Bronchial epithelial cell (primary cell): ENCODE data around the gene IL1RL2. TPM values are rescaled to one million over a fixed set of nuclear protein-coding genes. Genes with fewer than 3 reads are reported as not detected.

Source experiments
- DNase-seq: peaks from one replicate; pipeline ENCODE4 v3.0.0-alpha.2; 2010; ENCODE audit warnings: low read depth
- FAIRE-seq: peaks from 2 replicates; lab custom pipeline; 2011; peaks lifted over from hg19 to GRCh38; lab: Jason Lieb, UNC
- H3K27me3 ChIP-seq: 2 replicates; pipeline ENCODE4 v1.5.1; 2011; ENCODE audit warnings: low read length; ENCODE audit not compliant: control insufficient read depth, insufficient read depth
- H3K36me3 ChIP-seq: 2 replicates; pipeline ENCODE4 v1.5.1; 2011; ENCODE audit warnings: low read length; ENCODE audit not compliant: control insufficient read depth, insufficient read depth
- H3K4me3 ChIP-seq: 2 replicates; pipeline ENCODE4 v1.5.1; 2011; ENCODE audit warnings: mild to moderate bottlenecking, low read depth, low read length, control low read depth
- total RNA-seq: library from RNA; depleted of rRNA; stranded (reverse); fragments of >200 nt; gene quantifications from 2 replicates; pipeline ENCODE4 v1.2.1, GENCODE V29; 2014
- TF ChIP-seq, protein P1 (sequence below): IDR thresholded peaks from 2 replicates; pipeline ENCODE4 v1.5.1; 2011; ENCODE audit warnings: mild to moderate bottlenecking, moderate library complexity, low read length, control low read depth, inconsistent platforms; ENCODE audit not compliant: insufficient read depth, severe bottlenecking

Gene IL1RL2
- total RNA-seq, 1 donor from 2014 or later, result 1.8 TPM

DNA sequence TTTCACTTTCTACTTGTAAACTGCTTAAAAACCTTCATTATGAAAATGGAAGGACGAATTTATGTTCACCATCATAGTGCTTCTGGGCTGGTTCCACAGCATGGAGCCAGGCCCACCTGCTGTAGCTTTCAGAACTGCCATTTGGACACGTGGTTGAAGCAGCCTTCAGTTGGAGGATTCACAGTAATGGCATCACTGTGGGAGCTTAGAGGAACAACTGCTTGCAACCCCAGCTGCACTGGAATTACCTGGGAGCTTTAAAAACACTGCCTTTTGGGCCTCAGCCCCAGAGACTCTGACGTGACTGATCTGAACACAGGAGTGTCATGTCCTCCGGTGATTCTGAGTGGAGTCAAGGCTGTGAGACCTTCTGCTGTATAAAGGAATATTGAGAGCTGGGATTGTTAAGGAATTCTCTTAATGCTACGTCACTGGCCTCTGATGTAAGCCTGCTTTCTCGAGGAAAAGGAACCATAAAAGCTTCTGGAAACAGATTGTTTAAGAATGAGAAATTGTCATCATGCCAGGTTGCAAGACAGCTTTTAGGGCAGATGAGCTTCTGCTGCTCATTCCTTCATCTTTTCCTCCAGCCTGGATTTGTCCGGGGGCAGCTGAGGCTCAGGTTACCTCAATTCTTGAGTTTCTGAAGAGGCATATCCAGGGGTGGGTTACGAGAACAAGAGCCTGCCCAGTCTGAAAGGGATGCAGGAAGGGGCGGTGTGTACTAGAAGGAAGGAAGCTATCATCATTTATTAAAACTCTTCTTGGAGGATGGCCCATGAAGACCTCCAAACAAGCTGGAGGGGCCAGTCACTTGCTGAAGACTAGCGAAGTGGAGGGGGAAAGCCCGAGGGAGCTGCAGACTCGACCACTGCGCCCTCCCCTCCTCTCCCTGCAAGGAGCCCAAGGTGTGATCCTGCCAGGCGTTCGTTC is 45.5 kb upstream of the IL1RL2 start:
- Histone ChIP-seq H3K4me3 (no peak overlapping the region), H3K27me3 (no peaks in the 10 kb centered on the region), H3K36me3 (no peaks in the 10 kb centered on the region)
- FAIRE-seq (no peak), DNase-seq (peak; percentile 10)
- TF ChIP-seq, protein P1, sequence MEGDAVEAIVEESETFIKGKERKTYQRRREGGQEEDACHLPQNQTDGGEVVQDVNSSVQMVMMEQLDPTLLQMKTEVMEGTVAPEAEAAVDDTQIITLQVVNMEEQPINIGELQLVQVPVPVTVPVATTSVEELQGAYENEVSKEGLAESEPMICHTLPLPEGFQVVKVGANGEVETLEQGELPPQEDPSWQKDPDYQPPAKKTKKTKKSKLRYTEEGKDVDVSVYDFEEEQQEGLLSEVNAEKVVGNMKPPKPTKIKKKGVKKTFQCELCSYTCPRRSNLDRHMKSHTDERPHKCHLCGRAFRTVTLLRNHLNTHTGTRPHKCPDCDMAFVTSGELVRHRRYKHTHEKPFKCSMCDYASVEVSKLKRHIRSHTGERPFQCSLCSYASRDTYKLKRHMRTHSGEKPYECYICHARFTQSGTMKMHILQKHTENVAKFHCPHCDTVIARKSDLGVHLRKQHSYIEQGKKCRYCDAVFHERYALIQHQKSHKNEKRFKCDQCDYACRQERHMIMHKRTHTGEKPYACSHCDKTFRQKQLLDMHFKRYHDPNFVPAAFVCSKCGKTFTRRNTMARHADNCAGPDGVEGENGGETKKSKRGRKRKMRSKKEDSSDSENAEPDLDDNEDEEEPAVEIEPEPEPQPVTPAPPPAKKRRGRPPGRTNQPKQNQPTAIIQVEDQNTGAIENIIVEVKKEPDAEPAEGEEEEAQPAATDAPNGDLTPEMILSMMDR, result no peak

DNA sequence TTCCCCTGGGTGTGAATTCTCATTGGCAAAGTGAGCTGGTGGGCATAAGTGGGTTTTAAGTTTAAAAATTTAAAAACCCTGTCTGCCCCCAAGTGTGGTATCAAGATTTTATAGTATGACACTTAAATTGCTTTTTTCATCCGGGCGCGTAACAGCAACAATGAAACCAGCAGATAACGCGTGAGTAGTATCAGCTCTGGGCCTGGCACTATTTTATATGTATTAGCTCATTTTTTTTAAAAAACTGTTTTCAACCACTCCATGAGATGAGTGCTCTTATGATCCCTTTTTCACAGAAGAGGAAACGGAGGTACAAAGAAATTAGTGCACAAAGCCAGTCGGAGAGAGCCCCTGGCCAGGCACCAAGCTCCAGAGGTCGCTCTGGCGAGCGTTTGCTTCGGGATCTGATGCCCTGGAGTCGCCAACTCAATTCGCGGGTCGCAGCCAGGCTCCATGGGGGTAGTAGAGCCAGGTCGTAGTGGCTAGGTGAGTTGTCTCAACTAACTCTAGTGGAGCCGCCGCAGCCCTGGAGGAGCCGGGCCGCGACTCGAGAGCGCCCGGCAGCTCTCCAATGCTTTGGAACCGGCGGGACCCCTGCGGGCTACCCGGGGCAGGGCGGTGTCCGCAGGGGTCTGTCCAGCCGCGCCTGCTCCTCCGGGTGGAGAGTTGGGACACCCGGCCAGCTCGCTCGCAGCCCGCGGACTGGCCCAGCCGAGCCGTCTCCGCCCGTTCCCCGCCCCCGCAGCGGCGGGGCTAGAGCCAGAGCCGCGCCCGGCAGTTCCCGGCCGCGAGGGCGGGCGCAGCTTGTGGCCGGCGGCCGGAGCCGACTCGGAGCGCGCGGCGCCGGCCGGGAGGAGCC is 44.6 kb upstream of the IL1RL2 start, which contains the start of gene IL1R1:
Gene IL1R1, plus strand, starts transcription at position 777 of the 859 bp plus-strand sequence. CDS start 14,979 bp downstream, outside the sequence.
- FAIRE-seq (no peak), DNase-seq (peak; percentile 55)
- TF ChIP-seq, protein P1, result peak; percentile 13
- no peaks in the 10 kb centered on the region for H3K36me3 ChIP-seq
- peak within 1 kb of the TSS; percentile 53 for H3K4me3 ChIP-seq
- H3K27me3 ChIP-seq, result no peaks in the 10 kb centered on the region

DNA sequence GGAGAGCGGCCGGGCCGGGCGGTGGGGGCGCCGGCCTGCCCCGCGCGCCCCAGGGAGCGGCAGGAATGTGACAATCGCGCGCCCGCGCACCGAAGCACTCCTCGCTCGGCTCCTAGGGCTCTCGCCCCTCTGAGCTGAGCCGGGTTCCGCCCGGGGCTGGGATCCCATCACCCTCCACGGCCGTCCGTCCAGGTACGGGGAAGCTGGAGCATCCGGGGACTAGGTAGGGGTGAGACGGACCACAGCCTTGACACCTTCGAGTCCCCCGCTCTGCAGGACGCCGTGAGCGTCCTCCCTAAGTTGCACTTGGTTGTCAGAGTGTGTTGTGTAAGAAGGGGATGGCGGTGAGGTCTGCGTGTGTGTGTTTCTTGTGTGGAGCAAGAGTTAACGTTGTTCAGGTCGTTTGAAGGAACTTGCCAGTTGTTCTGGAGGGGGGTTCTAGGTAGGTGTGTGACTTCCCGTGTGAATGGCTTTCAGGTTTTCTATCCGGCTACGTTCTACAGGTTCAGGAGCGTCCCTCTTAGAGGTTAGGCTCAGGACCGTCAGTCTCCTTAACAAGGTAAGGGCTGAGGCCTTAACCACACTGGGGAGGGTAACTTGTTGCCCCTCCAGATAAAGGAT is 43.9 kb upstream of the IL1RL2 start:
- Histone ChIP-seq H3K36me3 (no peaks in the 10 kb centered on the region), H3K4me3 (peak overlapping the region; percentile 53), H3K27me3 (no peaks in the 10 kb centered on the region)
- TF ChIP-seq, protein P1, result no peak
- FAIRE-seq, result peak; percentile 82
- peak; percentile 37 for DNase-seq

DNA sequence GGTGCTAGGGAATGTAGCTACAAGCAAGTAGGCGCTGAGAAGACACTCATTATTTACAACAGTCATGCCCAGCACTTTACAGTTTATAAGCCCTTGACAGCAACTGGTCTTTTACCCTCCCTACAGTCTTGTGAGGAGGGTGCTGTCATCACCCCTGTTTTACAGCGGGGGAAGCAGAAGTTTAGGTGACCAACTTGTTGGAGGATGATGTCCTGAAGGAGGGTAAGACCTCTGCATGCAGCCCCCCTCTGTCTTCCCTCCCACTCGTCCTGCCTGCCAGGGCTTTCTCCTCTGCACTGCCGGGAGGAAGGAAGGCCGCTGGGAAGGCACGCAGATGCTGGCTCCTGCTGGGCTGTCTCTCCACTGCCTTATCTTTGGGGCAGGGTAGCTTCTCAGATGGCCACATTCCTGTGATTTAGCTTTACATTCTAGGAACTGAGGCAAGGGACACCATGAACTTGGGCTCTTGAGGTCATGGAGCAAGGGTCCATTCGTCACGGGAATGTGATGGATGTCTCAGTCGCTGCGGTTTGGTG is 43.3 kb upstream of the IL1RL2 start:
- FAIRE-seq (peak; percentile 40), DNase-seq (no peak)
- H3K27me3 ChIP-seq, result no peaks in the 10 kb centered on the region
- peak overlapping the region; percentile 53 for H3K4me3 ChIP-seq
- TF ChIP-seq, protein P1, result no peak
- H3K36me3 ChIP-seq, result no peaks in the 10 kb centered on the region

DNA sequence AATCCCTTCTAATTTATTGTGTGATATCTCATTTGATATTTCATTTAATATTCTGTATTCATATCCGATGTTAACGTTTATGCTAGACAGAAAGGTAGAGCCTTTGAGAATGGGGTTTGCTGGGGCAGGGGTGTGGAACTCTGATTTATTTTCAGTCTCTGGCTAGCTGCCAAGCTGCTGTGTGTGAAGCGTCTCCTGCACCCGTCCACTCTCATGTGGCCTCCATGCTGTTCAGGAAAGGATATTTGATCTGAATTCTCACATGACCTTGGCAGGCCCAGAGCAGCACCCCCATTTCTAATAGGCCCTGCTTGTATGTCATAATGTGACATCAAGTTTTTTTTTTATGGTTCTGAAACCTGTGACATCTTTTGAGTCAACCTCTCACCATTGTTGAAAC is 42.7 kb upstream of the IL1RL2 start:
- no peaks in the 10 kb centered on the region for H3K27me3 ChIP-seq
- H3K36me3 ChIP-seq, result no peaks in the 10 kb centered on the region
- DNase-seq (no peak), FAIRE-seq (no peak)
- TF ChIP-seq, protein P1, result no peak
- H3K4me3 ChIP-seq, result no peak overlapping the region
